DND-41 (cell line): ENCODE measurements around the gene ADGRG6.

Experiments used
- CTCF ChIP-seq: IDR thresholded peaks from 2 replicates; pipeline ENCODE4 v1.5.1; 2012; ENCODE audit warnings: borderline replicate concordance, low read length, moderate library complexity, mild to moderate bottlenecking; ENCODE audit not compliant: poor library complexity, severe bottlenecking; ENCODE audit errors: extremely low read depth
- EZH2 ChIP-seq: IDR thresholded peaks from 3 replicates; pipeline ENCODE4 v1.6.1; 2012; ENCODE audit warnings: borderline replicate concordance, low read depth, mild to moderate bottlenecking, moderate library complexity, low read length, inconsistent platforms; ENCODE audit not compliant: severe bottlenecking

GRCh38 chr6:142318714-142319113, 16.9 kb downstream of the ADGRG6 start:
- TF ChIP-seq CTCF (no peak), EZH2 (no peak)
